RKO (cell line): ENCODE data around the gene S100A16.
A peak's percentile ranks its signal among the peaks of the same experiment; 100 is the strongest.
"Not testable (repeated sequence)": the region's sequence is repeated elsewhere in the genome, so short reads cannot be mapped to it uniquely, and the experiment has no call there.

Experiments used
- DNase-seq: peaks from one replicate; pipeline ENCODE4 v3.0.0-alpha.2; 2016; ENCODE audit warnings: low spot score

S100A16 gene

DNA sequence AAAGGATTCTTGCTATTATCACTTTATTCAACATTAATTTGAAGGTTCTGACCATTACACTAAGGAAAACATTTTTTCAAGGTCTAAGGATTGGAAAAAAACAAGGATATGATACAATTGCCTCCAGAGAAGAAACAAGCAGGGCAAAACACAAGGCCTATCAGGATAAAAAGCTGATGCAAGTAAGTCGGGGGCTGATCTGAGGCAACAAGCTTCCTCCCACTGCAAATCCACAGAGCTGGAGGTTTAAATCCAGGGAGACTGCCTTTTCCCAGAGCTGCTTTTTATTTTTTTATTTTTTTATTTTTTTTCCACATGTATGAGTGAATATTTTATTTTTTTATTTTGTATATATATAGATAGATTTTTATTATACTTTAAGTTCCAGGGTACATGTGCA lies 27.9 kb downstream of the S100A16 start:
- no peak for DNase-seq

DNA sequence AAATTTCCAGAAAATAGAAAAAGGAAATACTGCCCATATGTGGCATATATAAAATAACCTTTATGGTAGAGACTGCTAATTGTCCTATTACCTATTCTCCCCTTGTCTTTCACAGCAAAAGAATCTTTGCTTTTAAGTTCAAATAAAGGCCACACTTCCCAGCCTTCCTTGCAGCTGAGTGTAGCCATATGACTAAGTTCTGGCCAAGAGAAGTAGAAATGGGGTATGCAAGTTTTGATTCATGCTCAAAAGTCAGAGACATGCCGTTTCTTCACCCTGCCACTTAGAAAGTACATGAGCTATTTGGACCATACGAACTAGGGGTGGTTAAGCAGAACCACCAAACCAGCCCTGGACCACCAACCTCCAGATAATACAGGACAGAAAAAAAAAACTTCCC lies 29.0 kb downstream of the S100A16 start:
- DNase-seq: no peak

DNA sequence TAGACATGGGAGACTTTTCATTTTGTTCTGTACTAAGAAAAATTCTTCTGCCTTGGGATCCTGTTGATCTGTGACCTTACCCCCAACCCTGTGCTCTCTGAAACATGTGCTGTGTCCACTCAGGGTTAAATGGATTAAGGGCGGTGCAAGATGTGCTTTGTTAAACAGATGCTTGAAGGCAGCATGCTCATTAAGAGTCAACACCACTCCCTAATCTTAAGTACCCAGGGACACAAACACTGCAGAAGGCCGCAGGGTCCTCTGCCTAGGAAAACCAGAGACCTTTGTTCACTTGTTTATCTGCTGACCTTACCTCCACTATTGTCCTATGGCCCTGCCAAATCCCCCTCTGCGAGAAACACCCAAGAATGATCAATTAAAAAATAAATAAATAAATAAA lies 29.4 kb downstream of the S100A16 start:
- DNase-seq: not testable (repeated sequence)

DNA sequence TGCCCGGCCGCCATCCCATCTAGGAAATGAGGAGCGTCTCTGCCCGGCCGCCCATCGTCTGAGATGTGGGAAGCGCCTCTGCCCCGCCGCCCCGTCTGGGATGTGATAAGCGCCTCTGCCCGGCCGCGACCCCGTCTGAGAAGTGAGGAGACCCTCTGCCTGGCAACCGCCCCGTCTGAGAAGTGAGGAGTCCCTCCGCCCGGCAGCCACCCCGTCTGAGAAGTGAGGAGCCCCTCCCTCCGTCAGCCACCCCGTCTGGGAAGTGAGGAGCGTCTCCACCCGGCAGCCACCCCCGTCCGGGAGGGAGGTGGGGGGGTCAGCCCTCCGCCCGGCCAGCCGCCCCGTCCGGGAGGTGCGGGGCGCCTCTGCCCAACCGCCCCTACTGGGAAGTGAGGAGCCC lies 30.1 kb downstream of the S100A16 start:
- DNase-seq: not testable (repeated sequence)

DNA sequence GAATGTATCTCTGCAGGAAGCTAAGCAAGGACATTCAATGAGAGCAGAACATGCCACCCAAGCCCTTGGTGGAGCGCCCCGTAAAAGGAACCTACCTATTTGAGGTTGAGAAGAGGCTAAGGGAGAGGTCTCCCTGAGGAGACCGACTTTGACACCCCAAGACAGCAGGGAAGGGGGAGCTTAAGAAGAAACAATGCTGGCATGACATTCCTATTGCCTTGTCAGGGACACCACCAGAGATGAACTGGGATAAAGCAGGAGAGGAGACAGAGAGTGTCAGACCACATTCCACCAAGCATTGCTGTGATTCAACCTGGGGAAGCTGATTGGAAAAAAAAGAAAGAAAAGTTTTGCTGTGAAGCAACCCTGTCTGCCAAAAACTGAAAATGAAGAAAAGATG lies 34.0 kb downstream of the S100A16 start:
- no peak for DNase-seq

DNA sequence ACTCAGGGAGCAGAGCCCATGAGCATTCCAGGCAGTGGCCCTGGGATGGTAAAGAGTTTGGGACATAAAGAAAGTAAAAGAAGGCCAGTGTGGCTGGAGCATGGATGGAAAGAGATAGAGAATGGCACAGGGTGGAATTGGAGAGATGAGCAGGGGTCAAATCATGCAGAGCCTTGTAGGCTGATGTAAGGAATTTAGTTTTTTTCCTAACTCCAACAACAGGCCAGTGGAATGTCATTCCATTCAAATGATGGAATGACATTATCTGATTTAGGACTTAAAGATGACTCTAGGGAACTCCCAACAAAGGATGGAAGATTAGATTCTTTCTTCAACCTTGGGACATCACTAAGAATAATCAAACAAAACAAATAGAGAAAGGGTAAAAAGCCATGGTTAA lies 34.4 kb downstream of the S100A16 start:
- no peak for DNase-seq

DNA sequence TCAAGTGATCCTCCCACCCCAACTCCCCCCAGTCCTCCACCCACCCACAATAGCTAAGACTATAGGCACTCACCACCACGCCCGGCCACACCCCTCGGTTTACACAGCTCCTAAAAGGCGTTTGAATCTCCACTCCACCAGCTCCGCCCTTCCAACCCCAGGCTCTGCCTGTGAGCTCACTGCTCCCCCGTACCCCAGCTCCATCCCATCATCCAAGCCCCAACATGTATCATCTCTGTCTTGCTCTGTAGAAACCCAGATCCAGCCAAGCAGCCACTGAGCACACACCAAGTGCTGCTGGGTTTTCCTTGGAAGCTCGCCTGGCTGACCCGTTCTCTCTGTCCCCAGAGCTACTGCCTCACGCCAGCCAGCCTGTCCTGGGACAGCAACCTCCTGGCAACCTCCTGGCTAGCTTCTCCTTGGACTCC lies 35.3 kb downstream of the S100A16 start:
- no peak for DNase-seq

DNA sequence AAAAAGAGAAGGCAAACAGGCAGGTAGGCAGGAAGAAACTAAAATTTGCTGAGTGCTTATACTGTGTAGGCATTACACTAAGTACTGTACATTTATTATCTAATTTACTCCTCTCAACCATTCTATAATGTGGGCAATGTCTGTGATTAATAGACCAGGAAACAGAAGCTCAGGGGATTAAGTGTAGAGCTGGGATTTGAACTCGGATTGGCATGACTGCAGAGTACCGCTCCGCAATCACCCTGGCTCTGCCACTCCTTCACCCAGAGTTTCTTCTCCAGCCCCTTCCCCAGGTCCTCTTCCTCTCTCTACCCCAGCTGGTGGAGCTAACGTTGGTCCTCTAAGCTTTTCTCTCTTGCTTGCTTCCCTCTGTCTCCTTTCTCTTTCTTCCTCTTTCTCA lies 35.8 kb downstream of the S100A16 start:
- no peak for DNase-seq

DNA sequence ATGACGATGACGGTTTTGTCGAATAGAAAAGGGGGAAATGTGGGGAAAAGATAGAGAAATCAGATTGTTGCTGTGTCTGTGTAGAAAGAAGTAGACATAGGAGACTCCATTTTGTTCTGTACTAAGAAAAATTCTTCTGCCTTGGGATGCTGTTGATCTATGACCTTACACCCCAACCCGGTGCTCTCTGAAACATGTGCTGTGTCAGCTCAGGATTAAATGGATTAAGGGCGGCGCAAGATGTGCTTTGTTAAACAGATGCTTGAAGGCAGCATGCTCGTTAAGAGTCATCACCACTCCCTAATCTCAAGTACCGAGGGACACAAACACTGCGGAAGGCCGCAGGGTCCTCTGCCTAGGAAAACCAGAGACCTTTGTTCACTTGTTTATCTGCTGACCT lies 37.4 kb downstream of the S100A16 start:
- DNase-seq: not testable (repeated sequence)

DNA sequence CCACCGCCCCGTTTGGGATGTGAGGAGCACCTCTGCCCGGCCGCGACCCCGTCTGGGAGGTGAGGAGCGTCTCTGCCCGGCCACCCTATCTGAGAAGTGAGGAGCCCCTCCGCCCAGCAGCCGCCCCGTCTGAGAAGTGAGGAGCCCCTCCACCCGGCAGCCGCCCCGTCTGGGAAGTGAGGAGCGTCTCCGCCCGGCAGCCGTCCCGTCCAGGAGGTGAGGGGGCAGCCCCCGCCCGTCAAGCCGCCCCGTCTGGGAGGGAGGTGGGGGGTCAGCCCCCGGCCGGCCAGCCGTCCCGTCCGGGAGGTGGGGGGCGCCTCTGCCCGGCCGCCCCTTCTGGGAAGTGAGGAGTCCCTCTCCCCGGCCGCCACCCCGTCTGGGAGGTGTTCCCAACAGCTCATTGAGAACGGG lies 37.9 kb downstream of the S100A16 start:
- not testable (repeated sequence) for DNase-seq

DNA sequence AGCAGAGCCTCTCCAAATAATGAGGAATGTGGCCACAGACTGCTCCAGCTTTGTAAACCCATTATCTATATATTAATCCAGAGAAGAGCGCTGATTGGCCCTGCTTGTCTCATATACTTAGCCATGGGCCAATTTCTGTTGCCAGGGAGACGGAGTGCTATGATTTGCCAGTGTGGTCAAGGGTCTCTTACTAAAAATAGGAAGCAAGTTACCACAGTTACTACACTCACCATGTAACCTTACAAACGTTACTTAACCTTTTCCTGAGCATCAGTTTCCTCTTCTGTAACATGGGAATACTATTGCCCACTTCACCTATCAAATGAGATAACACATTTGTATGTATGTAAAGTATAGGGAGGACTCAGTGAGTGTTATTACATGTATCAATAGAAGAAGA lies 39.6 kb downstream of the S100A16 start:
- no peak for DNase-seq

DNA sequence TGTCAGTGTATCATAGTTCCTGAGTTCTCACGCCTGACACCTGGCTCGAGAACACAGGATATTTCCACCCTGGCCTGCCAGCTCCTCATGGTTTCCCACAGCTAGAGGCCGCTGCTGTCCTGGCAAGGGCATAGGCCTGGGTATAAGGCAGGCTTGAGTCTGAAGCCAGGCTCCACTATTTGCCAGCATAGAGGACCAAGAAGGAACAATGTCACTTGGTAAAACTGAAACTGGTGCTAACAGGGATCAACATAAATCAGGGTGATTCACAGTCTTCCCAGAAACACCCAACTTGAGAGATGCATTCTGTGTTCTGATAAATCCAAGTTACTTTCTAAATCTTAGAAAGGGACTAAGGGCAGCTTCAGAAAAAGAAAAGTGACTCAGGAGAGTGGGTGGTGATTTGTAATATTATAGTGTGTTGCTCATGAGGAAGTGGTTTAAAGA lies 40.3 kb downstream of the S100A16 start:
- peak; percentile 93 for DNase-seq

DNA sequence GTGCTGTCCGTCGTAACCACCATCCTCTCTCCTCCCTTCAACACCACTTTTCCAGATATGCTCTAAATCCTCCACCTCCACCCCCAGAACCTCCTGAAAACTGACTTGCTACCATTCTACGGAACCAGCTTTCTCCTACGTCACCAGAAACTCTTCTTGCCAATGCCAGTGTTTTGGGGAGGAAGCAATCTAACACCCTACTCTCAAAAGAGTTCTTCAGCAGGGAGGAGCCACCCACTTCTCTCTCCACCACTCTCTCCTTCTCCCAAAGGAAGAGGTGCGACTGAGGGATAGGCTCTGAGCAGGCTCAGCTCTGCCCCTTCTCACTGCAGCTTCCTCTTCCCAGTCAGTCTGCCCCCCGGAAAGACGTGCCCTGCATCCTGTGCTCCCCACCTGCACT lies 41.2 kb downstream of the S100A16 start:
- no peak for DNase-seq

DNA sequence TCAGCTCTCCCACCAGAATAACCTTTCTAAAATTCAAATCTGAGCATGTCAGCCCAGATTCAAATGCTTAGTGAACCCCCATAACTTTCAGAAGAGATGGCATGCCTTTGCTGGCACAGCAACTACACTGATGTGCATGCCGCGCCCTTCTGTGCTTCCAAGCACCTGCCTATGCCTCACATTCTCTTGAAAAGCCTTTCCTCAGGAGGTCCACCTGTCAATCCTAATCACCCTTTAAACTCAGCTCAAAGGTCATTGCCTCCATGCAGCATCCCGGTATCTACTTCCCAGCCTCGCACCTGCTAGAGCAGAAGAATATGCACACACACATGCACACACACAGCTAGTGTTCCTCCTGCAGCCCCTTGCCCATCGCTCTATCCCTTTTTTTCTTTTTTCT lies 42.1 kb downstream of the S100A16 start:
- no peak for DNase-seq

DNA sequence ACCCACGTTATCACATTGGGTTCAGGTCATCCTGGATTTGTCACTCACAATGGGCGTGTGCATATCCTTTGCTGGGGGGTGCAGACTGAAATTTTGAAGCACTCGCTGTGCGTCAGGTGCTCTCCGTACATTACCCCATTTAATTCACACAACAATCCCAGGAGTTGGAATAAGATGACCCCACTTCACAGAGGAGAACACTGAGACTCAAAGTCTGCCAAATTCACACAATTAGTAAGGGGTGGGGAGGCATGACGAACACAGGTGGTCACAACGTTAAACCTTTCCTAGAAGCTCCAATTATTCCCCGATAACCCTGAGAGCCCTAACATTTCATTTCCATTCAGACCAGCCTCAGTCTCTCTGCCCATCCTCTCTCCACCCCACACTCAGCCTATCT lies 43.5 kb downstream of the S100A16 start:
- no peak for DNase-seq

DNA sequence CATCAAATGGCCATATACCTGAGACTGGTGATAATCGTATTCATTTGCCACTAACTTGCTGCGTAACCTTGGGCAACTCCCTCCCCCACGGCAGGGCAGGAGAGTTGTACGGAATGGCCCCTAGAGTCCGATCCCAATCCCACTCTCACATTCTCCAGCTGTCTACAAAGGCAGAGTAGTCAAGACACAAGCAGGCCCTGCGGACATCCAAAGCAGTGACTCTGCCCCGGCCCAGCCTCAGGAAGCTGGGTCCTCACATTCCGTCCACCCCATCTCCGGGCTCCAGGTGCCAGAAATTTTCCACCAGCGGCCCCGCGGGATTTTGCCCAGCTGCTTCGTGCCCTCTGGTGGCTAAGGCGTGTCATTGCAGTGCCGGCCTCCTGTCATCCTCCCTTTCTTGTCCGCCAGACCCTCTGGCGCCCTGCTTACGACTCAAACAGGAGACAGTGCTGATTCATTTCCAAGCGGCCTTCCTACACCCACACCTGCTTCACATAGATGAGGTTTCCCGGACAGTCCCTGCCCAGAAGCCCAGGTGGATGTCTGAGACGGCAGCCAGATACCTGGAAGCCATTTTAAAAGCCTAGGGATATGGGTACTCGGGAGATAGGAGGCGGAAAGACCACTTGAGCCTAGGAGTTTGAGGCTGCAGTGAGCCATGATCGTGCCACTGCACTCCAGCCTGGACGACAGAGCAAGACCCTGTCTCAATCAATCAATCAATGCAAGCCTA lies 44.4 kb downstream of the S100A16 start:
- peak; percentile 95 for DNase-seq

DNA sequence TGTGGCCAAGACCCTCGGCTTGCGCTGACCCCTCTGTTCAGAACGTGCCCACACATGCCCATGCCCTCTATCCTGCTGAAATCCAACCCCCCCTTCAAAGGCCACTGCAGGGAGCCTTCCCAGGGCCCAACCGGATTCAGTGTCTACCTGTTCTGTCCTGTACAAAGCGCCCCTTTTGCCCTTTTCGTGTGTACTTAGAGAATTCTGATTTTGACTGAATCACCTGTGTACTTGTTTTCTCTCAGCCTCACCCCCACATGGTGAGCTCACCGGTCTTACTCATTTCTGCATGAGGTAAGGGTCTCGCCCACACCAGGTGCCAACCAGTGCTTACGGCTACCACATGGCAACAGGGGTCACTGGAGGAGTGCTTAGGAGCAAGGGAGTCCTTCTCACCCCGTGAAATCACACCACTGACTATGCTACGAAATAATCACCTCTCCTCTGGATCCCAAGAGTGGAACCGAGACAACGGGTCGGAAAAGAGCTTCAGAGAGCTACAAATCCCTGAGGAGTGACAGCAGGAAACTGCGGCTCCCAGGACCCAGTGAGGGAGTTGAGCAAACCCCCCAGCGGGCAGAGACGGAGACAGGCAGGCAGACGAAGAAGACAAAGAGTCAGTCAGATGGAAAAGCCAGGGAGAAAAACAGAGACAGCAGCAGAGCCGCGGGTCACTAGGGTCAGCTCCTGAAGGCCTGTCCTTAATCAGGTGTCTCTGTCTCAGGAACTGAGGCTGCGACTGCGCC lies 45.1 kb downstream of the S100A16 start:
- DNase-seq: peak; percentile 95

DNA sequence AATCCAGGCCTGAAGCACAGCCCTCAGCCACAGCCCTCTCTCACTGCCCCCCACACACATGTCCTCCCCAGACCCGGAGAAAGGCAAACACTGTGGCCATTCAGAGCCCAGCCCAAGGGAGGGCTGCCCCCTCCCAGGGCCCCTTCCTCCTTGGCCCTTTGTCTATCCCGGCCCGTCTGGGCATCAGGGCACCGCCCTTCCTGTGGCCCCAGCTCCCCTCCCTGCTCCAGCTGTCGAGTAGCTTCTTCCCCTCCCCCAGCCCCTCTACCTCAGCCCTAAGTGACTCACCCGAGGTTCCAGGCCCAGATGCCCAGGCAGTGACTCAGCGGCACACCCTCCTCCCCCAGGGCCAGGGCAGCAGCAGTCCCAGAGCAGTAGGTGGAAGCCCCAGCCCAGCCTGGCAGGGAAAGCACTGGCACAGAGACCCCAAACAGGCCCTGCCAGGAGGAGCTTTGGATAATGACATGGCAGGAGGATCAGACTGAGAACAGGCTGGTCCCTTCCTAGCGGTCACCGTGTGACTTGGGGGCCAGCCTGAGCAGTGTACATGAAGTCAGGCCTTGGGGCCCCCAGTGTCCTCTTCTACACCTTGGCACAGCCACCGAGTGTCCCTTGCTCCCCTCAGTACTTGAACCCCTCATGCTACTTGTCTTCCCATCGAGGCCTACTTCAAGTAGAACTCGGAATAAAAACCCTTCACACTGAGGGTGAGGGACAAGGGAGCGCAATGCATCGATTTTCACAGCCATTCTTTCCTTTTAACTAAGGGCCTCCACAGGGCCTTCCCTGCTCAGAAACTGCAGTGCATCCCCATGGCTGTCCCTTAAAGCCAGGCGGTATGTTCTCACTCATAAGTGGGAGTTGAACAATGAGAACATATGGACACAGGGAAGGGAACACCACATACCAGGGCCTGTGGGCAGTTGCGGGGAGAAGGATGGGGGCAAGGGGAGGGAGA lies 46.2 kb downstream of the S100A16 start:
- peak; percentile 99 for DNase-seq

DNA sequence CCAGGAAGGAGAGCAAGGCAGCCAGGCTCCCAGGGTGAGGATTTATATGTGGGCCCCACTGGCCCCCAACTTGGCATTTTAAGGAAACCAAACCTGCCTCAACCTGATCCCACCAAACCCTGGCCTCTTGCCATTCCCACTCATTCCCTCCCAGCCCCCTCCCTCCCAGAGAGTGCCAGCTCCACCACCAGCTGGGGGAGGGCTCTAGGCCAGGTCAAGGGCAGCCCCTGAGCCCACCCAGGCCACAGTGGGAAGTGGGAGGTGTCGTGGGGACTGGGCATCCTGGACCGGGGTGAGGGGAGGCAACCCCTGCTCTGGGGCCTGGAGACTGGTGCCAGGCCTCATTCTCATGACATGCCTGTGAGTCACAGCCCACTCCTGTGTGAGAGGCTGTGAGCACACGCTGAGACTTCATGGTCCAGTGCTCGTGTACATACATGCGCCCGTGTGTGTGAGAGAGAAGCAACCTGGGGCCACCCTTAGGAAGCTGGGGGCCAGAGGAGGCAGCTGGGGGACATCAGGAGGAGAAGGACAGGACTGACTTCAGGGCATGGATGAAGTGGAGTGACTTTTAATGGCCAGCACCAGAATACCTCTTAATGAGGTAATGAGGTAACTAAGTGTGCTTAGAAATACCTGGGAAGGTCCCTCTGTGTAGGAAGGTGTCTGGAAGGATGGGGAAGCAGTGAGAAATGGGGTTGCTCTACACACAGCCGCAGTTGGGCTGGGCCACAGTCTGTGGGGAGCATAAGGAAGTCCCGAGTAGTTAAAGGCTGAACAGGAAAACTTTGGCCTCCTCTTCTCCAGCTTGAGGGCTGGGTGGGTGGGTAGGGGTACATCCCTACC lies 47.2 kb downstream of the S100A16 start, which contains the start of gene S100A2:
S100A2 (minus strand) TSS at position 316 of the 846 bp plus-strand sequence. CDS start 1,967 bp downstream, outside the sequence.
- peak; percentile 98 for DNase-seq

DNA sequence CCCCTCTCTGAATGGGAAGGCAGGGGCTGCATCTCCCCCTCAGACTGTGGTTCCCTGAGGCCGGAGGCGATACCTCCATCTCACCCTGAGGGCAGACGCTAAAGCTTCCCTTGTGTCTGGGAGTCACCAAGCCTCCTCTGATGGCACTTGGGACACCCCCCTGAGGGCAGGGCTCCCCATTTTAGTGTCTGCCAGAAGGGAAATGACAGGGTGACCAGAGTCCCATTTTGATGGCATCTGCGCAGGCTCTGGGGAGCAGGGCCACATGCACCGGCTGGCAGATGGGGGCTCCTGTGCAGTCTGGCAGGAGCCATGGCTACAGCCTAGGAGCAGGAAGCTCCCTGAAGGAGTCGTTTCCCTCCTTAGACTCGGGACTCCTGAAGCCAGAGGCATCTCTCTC lies 48.9 kb downstream of the S100A16 start:
- DNase-seq: peak; percentile 54

DNA sequence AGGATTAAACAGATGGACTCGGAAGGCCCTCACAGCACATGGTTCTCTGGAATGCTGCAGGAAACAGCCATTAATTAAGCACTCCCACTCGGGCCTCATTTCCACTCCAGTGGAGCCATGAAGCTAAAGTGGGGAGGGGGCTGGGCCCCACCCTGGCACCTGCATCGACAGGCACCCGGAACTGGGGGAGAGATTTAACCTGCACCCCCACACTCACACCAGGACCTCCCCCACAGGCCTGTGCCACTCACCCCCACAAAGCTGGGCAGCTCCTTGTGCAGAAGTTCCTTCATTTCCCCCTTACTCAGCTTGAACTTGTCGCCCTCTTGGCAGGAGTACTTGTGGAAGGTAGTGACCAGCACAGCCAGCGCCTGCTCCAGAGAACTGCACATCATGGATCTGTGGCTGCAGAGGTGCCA lies 49.4 kb downstream of the S100A16 start:
- peak; percentile 58 for DNase-seq
